Right lobe of liver (tissue), 4 donors: Measurements from ENCODE around the gene FGF6.

Experiments used
- POLR2A ChIP-seq: fragments of 450-650 bp; IDR thresholded peaks from one replicate; pipeline ENCODE4 v1.6.1; 2017; ENCODE audit warnings: antibody characterized with exemption, mild to moderate bottlenecking
- TF ChIP-seq, protein P1 (sequence below), 4 donors: fragments of 200-600 bp in 3 of 4; fragments of 450-650 bp in 1 of 4; IDR thresholded peaks; one replicate each; pipeline versions ENCODE4 v1.5.1 to v1.8.0; 2016 to 2022; ENCODE audit warnings: antibody characterized with exemption in 4 of 4, mild to moderate bottlenecking in 2 of 4
- donor health status: DM: no; HTN: no; CAD: no.
- donor health status: DM: no; HTN: no; CAD: no.
- donor health status: DM: no; HTN: yes; CAD: no.

DNA sequence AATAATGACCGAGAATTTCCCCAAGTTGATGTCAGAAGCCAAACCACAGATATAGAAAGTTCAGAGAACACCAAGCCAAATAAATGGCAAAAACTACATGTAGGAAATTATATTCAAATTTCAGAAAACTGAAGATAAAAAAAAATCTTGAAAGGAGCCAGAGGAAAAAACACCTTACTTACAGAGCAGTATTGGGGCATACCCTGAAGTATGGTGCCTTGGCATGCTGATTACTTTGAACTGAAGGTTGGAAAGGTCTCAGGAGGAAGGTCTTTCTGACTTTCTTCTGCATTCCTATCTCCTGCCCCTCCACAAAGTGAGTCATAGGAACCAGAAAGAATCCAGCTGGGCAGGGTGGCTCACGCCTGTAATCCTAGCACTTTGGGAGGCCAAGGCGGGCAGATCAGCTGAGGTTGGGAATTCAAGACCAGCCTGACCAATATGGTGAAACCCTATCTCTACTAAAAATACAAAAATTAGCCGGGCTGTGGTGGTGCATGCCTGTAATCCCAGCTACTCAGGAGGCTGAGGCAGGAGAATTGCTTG, 8.8 kb upstream of the FGF6 start:
- TF ChIP-seq POLR2A = no peak
- TF ChIP-seq, protein P1, sequence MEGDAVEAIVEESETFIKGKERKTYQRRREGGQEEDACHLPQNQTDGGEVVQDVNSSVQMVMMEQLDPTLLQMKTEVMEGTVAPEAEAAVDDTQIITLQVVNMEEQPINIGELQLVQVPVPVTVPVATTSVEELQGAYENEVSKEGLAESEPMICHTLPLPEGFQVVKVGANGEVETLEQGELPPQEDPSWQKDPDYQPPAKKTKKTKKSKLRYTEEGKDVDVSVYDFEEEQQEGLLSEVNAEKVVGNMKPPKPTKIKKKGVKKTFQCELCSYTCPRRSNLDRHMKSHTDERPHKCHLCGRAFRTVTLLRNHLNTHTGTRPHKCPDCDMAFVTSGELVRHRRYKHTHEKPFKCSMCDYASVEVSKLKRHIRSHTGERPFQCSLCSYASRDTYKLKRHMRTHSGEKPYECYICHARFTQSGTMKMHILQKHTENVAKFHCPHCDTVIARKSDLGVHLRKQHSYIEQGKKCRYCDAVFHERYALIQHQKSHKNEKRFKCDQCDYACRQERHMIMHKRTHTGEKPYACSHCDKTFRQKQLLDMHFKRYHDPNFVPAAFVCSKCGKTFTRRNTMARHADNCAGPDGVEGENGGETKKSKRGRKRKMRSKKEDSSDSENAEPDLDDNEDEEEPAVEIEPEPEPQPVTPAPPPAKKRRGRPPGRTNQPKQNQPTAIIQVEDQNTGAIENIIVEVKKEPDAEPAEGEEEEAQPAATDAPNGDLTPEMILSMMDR (IDR thresholded peaks at IDR 0.05) = no peak
